GM21619 (cell line): ENCODE data around the gene CHAT.

Experiments used
- ATAC-seq: cut with Tn5 transposase; IDR thresholded peaks from one replicate; pipeline ENCODE4 v1.9.1; 2021; ENCODE audit not compliant: unreplicated experiment

The CHAT gene

GRCh38 chr10:49611816-49612512 lies 1.9 kb upstream of the CHAT start:
- no peak for ATAC-seq

GRCh38 chr10:49612513-49613164 lies 1.2 kb upstream of the CHAT start:
- no peak for ATAC-seq

- no peak for ATAC-seq
Measured at GRCh38 chr10:49613165-49613881, 514 bp upstream of the CHAT start.

- no peak for ATAC-seq
Measured at GRCh38 chr10:49614242-49615198, 683 bp downstream of the CHAT start.

- ATAC-seq = no peak
Measured at GRCh38 chr10:49615213-49615612, 1.4 kb downstream of the CHAT start.

- ATAC-seq = no peak
Measured at GRCh38 chr10:49615721-49616120, 1.9 kb downstream of the CHAT start.

GRCh38 chr10:49616421-49617101 lies 2.7 kb downstream of the CHAT start:
- no peak for ATAC-seq

GRCh38 chr10:49617121-49618020 lies 3.5 kb downstream of the CHAT start:
- no peak for ATAC-seq

- ATAC-seq = no peak
Measured at GRCh38 chr10:49618821-49619220, 5.0 kb downstream of the CHAT start.

DNA sequence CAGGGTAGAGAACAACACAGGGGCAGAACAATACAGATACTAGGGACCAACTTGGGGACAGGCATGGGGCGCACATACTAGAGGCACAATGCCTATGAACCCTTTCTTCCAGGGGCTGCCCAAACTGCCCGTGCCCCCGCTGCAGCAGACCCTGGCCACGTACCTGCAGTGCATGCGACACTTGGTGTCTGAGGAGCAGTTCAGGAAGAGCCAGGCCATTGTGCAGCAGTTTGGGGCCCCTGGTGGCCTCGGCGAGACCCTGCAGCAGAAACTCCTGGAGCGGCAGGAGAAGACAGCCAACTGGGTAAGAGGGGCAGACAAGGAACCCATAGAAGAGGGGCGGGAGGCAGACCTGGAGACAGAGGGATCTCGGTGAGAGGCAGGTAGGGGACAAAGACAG lies 5.8 kb downstream of the CHAT start:
- ATAC-seq = no peak

- ATAC-seq = no peak
Measured at GRCh38 chr10:49620286-49620810, 6.5 kb downstream of the CHAT start.

DNA sequence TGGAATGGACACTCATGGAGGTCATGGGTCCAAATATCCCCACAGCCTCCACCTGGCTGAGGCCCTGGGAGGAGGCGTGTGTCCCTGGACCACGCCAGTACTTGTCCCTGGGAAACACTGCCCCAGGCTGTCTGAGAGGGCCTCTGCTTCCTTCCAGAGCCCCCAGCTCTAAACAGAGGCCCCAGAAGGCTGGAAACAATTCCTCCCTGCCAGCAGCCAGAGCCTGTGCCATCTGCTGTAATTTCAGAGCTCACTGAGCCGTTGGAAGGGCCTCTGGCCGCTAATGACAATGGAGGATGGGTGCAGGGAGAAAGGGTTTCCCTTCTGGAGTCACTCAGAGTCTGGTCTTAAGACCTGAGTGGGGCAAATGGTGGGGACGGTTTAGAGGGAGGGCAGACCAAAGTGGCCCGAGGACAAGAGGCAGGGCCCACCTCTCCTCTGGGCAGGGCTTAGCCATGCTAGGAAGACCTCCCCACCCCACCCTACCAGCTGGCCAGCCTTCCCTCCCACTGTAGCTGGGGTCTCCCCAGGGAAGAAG lies 7.1 kb downstream of the CHAT start:
- no peak for ATAC-seq

GRCh38 chr10:49621561-49621960 lies 7.7 kb downstream of the CHAT start:
- no peak for ATAC-seq

- ATAC-seq = no peak
Measured at GRCh38 chr10:49622426-49623425, 8.9 kb downstream of the CHAT start.

DNA sequence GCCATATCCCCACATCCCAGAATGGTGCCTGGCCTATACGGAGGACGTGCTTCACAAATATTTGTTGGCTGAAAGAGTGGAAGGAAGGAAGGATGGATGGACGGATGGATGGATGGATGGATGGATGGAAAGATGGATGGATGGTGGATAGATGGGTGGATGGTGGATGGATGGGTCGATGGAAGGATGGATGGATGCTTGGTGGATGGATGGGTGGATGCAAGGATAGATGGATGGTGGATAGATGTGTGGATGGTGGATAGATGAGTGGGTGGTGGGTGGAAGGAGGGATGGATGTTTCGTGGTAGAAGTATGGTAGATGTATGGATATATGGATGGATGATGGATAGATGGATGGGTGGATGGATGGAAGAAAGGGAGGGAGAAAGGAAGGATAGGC lies 10.8 kb downstream of the CHAT start:
- ATAC-seq = no peak

GRCh38 chr10:49625411-49625810 lies 11.6 kb downstream of the CHAT start:
- no peak for ATAC-seq

GRCh38 chr10:49627038-49627437 lies 13.2 kb downstream of the CHAT start:
- no peak for ATAC-seq
